Ramos (cell line): ENCODE results near the gene LMAN2.
"Not testable (repeated sequence)": the region's sequence is repeated elsewhere in the genome, so short reads cannot be mapped to it uniquely, and the experiment has no call there.

Experiments used
- in situ Hi-C: fragments of 300-500 bp; cut with MboI; formaldehyde crosslinking; loops from one replicate; pipeline ENCODE4 v1.14.3; 2022; ENCODE audit warnings: low sequenced_read_pairs; ENCODE audit not compliant: unreplicated experiment

Gene LMAN2

GRCh38 chr5:177366528-177367322, 15.3 kb upstream of the LMAN2 start:
- in situ Hi-C loops, result no loop called here

DNA sequence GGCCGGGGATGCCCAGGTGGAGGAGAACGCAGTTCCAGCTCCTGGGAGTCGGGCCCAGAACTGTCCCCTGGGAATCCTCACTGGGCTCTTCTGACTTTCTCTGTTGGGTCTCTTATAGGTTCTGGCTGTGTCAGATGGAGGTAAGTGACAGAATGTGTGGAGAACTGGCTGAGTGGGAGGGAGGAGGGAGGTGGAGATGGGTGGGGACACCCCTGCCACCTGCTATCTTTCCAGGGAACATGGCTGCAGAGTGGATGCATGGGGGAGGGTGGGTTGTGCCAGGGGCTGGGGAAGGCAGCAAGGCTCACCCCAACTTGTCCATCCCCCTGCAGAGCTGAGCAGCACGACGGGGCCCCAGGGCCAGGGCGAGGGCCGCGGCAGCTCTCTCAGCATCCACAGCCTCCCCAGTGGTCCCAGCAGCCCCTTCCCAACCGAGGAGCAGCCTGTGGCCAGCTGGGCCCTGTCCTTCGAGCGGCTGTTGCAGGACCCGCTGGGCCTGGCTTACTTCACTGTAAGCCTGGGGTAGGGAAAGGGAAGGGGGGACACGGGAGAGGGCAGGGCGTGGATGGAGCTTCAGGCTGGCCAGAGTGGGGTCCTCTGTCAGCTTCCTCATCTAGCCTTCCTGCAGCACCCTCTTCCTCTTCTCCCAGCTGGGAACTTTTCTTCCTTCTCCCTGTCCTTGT, 14.5 kb upstream of the LMAN2 start:
- in situ Hi-C loops, result no loop called here

GRCh38 chr5:177364159-177364962, 12.9 kb upstream of the LMAN2 start:
- in situ Hi-C loops, result no loop called here

DNA sequence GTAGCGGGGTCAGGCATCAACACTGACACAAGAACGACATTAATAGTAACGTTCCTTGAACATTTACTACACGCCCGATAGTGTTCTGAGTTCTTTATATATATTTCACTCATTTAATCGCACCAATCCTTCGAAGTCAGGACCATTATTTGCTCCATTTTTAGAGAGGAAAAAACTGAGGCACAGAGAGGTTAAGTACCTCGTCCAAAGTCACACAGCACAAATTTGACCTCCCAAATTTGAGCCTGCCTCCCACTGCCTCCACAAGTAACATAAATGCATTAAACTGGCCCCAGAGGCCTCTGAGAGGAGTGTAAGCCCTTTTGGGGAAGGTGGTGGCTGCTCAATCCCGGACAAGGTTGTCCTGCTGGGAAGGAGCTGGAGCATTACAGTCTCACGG, 12.1 kb upstream of the LMAN2 start:
- in situ Hi-C loops, result no loop called here

- in situ Hi-C loops, result no loop called here
Measured at GRCh38 chr5:177362610-177363507, 11.4 kb upstream of the LMAN2 start.

DNA sequence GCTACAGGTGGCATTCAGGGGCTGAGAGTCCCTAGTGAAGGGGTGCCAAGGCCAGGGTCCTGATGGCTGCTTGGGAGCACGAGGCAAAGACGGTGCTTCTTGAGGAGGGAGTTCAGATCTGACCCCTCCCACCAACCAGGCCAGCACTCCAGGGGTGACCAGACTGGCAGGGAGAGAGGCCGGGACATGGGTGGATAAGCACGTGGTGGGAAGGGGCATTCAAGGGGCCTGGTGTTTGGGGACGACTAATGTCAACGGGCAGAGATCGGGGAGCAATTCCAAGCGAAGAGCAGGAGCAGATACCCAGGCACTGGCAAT, 10.8 kb upstream of the LMAN2 start:
- in situ Hi-C loops, result no loop called here

DNA sequence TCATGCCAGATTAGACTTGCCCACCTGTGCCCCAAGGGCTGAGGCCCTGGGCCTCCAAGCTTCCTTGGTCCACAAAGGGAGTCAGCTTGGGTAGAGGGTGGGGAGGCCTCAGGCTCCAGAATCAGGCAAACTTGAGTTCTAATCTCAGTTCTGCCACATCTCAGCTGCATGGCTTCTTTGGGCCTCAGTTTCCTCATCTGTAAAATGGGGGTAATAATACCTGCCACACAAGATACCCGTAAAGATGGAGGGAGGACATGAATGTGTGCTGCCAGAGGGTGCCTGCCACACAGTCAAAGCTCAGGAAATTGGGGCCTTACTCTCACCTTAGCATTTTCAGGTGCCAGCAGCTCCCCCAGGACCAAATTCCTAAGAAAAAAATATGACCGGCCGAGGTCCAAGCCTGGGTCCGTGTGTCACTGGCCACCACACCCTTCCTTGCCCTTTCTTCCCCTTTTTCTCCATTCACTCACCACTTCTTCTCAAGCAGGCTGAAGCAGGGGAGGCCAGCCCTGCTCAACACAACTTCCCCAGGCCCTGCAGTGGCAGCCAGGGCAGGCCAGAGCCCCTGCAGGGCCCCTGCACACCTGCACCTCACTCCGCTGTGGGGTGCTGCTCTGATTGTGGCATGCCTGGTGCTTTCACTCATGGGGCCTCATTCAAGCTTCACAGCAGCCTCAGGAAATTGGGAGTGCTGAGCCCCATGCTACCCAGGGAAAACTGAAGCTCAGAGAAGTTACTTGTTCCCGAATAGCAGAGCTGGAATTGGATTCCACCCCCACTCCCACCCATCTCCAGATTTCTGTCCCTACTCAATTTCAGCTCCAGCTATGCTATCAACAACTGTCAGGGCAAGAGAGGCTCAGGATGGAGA, 10.2 kb upstream of the LMAN2 start:
- in situ Hi-C loops, result no loop called here

DNA sequence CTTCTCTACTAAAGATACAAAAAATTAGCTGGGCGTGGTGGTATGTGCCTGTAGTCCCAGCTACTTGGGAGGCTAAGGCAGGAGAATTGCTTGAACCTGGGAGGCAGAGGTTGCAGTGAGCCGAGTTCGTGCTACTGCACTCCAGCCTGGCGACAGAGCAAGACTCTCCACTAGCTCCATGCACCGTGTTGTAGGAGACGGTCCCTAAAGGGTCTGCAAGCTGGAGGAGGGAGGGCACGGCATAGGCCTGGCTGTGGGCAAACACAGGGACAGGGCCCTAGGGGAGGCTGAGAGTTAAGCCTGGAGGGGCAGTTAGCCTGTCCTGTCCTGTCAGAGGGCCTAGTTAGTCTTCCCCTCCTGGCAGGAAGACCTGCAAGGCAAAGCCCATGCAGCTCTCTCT, 9.3 kb upstream of the LMAN2 start:
- in situ Hi-C loops, result not testable (repeated sequence)

GRCh38 chr5:177359860-177360259, 8.4 kb upstream of the LMAN2 start:
- in situ Hi-C loops, result no loop called here

GRCh38 chr5:177359451-177359851, 8.0 kb upstream of the LMAN2 start:
- in situ Hi-C loops, result no loop called here

DNA sequence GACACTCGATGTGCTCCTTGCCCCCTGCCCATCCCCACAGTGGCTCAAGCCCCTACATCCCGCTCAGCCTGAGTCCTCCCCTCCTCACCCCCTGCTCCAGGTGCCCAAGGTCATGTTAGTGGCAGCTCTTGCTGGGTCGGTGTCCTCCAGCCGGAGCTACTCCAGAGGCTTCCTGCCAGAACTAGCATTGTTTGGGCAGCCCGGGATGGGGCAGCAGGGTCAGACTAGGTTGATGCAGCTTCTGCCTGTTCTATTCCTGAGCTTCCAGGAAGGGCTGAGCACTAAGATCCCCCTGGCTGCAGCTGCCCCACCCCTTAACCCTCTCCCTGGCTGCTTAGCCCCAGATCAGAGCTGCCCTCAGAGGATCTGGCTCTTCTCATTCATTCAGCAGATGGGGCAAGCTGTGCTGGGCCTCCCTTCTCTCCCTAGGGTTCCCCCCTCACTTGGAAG, 6.9 kb upstream of the LMAN2 start:
- in situ Hi-C loops, result no loop called here

DNA sequence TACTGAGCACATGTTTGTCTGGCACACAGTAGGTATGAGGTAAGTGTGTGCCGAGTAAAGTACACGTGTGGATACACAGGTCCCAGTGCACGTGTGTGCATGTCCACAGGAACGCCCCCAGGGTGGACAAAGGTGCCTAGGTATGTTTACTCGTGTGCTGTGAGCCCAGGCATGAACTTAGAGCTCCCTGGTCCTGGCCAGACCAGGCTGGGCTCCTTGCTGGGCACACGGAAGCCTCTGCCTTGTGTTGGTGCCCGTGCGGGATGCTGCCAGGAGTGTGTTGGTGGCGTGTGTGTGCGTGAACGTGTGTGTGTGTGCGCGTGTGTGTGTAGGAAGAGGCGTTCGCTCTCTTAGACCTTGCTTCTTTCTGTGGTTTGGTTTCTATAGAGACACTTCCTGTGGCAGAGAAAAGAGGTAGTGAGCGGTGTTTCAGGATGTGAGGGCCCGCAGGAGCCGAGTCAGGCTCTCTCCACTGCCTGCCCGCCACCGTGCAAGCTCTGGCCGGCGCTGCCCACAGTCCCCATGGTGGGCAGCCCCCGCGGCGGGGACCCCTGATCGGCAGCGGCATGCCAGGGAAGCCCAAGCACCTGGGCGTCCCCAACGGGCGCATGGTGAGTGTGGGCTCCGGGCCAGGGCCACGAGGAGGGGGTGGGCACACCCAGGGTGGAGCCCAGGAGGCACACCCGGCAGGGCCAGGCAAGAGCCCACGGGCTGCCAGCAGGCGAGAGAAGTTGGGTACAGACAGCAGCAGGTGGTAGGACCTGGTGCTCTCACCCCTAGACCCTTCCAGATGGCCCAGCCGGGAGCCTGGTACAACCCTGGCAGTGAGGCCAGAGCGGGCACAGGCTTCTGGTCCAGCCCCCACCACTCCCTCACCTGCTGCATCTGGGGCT, 6.2 kb upstream of the LMAN2 start, which contains the start of gene RGS14:
Gene RGS14 (plus strand): TSS at position 466 of the 893 bp plus-strand sequence. CDS start 101 bp downstream, at position 567.
- in situ Hi-C loops, result no loop called here

DNA sequence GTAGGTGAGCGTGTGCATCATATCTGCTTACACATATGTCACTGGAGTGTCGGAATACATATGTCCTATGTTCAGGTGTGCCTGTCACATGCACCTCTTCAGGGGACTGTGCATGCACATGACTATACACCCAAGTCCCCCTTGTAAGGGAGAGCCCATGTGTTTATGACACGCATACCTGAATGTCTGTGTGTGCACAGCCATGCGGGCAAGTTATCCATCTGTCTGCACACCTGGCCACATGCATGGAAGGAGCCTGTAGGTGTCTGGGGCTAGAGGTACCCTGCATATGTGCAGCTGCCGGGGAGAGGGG, 5.6 kb upstream of the LMAN2 start:
- in situ Hi-C loops, result no loop called here

GRCh38 chr5:177356746-177357145, 5.3 kb upstream of the LMAN2 start:
- in situ Hi-C loops, result no loop called here

- in situ Hi-C loops, result no loop called here
Measured at GRCh38 chr5:177355868-177356168, 4.3 kb upstream of the LMAN2 start.

GRCh38 chr5:177355162-177355867, 3.8 kb upstream of the LMAN2 start:
- in situ Hi-C loops, result no loop called here

GRCh38 chr5:177354711-177355110, 3.2 kb upstream of the LMAN2 start:
- in situ Hi-C loops, result no loop called here

DNA sequence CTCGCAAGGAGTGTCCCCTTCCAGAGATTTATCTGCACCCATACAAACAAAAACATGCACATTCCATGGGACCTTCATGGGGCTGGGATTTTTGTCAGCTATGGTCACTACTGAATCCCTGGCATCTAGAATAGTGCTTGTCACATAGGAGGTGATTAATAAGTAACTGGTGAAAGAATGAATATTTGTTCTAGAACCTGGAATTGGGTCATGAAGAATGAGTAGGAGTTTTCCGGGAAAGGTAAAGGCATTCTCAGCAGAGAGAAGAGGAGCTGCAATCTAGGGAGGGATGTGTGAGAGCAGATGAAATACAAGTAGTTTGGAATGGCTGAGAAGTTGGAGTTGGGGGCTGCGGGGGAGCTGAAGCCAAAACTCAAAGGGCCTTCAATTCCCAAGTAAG, 2.8 kb upstream of the LMAN2 start:
- in situ Hi-C loops, result no loop called here
